Tibial nerve (tissue), 4 donors: ENCODE measurements around the gene ZFAND2A.

Experiments
- EP300 ChIP-seq, 2 donors: sonication (generic); formaldehyde crosslinking; IDR thresholded peaks; one replicate each; pipeline ENCODE4 v1.6.1; 2017; ENCODE audit warnings: antibody characterized with exemption in 2 of 2, mild to moderate bottlenecking in 1 of 2
- TF ChIP-seq, protein P1 (sequence below), 5 experiments: fragments of 200-600 bp in 3 of 5; fragments of 450-650 bp in 2 of 5; sonication (generic) in 3 of 5; IDR thresholded peaks; one replicate each; pipeline ENCODE4 v1.5.1; 2016 to 2019; ENCODE audit warnings: antibody characterized with exemption in 5 of 5, mild to moderate bottlenecking in 3 of 5, moderate library complexity in 2 of 5

DNA sequence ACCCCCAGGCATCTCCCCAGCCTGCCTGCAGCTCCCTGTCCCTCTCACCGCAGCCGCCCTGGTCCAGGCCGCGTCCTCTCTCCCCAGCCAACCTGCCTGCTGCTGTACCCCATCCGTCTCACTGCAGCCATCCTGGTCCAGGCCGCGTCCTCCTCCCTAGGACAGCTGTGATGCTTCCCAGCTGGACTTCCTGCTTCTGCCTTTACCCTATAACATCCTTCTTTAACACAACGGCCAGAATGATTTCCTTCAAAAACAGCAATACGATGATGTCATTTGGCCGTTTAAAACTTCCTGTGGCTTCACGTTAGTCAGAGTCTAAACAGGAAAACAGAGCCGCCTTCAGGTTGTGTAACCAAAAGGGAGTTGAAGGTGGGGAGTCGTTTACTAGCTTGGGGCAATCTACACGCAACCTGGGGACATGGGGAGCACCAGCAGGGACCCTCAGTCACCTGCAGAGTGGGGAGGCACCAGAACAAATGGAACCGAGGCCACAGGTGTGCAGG is 32.2 kb upstream of the ZFAND2A start:
- TF ChIP-seq, protein P1, sequence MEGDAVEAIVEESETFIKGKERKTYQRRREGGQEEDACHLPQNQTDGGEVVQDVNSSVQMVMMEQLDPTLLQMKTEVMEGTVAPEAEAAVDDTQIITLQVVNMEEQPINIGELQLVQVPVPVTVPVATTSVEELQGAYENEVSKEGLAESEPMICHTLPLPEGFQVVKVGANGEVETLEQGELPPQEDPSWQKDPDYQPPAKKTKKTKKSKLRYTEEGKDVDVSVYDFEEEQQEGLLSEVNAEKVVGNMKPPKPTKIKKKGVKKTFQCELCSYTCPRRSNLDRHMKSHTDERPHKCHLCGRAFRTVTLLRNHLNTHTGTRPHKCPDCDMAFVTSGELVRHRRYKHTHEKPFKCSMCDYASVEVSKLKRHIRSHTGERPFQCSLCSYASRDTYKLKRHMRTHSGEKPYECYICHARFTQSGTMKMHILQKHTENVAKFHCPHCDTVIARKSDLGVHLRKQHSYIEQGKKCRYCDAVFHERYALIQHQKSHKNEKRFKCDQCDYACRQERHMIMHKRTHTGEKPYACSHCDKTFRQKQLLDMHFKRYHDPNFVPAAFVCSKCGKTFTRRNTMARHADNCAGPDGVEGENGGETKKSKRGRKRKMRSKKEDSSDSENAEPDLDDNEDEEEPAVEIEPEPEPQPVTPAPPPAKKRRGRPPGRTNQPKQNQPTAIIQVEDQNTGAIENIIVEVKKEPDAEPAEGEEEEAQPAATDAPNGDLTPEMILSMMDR (IDR thresholded peaks at IDR 0.05): no peak
- TF ChIP-seq EP300 (IDR thresholded peaks at IDR 0.05): no peak
